Gastroesophageal sphincter (tissue), 3 donors: ENCODE results near the gene SIRPB1.

Experiments used
- CTCF ChIP-seq, 4 experiments: fragments of 200-600 bp in 2 of 4; fragments of 450-650 bp in 2 of 4; sonication (generic) in 1 of 4; IDR thresholded peaks; one replicate each; pipeline ENCODE4 v1.5.1; 2017 to 2019; ENCODE audit warnings: antibody characterized with exemption in 4 of 4, mild to moderate bottlenecking in 2 of 4, moderate library complexity in 2 of 4
- EP300 ChIP-seq: sonication (generic); formaldehyde crosslinking; IDR thresholded peaks from one replicate; pipeline ENCODE4 v1.6.1; 2017; ENCODE audit warnings: antibody characterized with exemption, mild to moderate bottlenecking
- POLR2A ChIP-seq, 2 donors: fragments of 450-650 bp; IDR thresholded peaks; one replicate each; pipeline ENCODE4 v1.6.1; 2017; ENCODE audit warnings: antibody characterized with exemption in 2 of 2, mild to moderate bottlenecking in 2 of 2, moderate library complexity in 1 of 2
- POLR2AphosphoS5 ChIP-seq: sonication (generic); formaldehyde crosslinking; IDR thresholded peaks from one replicate; pipeline ENCODE4 v1.6.1; 2017; ENCODE audit warnings: antibody characterized with exemption

GRCh38 chr20:1623501-1624205 lies 3.8 kb upstream of the SIRPB1 start:
- TF ChIP-seq POLR2A (IDR thresholded peaks at IDR 0.05) (no peak), CTCF (IDR thresholded peaks at IDR 0.05) (no peak), EP300 (no peak), POLR2AphosphoS5 (no peak)
